ENCODE measurements around the gene MYH8.

MYH8 gene

DNA sequence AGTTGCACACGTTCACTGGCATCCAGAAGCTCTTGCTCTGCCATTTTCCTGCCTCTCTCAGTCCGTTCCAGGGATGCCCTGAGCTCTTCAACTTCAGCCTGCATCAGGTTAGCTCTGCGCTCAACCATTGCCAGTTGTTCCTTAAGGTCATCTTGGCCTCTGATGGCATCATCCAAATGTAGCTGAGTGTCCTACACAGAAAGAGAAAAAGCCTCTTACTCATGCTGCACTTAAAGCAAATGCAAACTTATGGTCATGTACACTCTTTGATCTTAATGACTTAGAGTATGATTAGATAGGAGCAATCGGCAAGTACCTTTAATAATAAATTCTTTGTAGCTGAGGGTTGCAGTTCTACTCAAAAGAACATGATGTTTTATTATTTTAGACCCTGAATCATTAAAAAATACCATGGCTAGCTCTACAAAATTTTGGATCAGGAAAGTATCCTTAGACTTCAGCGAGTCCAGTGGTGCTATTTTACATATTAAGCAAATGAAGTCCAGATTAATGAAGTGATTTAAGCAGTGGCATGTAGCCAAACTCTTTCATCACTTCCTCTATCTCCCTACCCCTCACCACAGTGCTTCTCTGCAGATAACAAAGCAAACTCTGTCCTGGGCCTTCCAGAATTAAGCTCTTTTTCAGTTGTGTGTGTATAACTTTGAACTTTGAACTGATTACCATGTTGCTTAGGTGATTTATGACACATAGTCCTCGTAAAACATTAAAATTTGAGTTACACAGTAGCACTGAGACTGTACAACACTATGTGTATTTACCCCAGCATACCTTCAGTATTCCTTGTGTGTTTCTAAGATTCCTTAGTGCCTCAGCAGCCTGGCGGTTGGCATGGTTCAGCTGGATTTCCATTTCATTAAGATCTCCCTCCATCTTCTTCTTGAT lies 25.5 kb upstream of the MYH8 start:
- TF ChIP-seq, protein P1, sequence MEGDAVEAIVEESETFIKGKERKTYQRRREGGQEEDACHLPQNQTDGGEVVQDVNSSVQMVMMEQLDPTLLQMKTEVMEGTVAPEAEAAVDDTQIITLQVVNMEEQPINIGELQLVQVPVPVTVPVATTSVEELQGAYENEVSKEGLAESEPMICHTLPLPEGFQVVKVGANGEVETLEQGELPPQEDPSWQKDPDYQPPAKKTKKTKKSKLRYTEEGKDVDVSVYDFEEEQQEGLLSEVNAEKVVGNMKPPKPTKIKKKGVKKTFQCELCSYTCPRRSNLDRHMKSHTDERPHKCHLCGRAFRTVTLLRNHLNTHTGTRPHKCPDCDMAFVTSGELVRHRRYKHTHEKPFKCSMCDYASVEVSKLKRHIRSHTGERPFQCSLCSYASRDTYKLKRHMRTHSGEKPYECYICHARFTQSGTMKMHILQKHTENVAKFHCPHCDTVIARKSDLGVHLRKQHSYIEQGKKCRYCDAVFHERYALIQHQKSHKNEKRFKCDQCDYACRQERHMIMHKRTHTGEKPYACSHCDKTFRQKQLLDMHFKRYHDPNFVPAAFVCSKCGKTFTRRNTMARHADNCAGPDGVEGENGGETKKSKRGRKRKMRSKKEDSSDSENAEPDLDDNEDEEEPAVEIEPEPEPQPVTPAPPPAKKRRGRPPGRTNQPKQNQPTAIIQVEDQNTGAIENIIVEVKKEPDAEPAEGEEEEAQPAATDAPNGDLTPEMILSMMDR (conservative IDR thresholded peaks at IDR 0.05; ENCODE audit: low read depth, low read length), result no peak
- DNase-seq (ENCODE audit: low read depth), result no peak
- H3K4me3 ChIP-seq (ENCODE audit: low read length), result no peak overlapping the region

DNA sequence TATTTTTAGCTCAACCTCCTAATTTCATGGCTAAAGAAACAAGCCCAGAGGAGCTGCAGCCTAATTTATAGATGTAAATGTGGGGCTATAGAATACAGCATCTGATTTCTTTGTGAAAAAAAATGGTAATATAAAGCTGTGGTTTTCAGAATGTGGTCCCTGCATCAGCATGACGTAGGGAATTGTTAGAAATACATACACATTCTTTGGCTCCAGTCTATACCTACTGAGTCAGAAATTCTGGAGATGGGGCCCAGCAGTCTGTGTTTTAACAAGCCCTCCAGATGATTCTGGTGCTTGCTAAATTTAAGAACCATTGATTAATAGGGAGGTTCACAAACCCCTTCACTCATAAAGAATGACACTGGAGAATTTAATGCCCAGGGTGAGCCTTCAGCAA lies 18.1 kb upstream of the MYH8 start:
- H3K4me3 ChIP-seq (ENCODE audit: low read length), result no peak overlapping the region
- no peak for DNase-seq (ENCODE audit: low read depth)
- TF ChIP-seq, protein P1 (conservative IDR thresholded peaks at IDR 0.05; ENCODE audit: low read depth, low read length), result no peak

DNA sequence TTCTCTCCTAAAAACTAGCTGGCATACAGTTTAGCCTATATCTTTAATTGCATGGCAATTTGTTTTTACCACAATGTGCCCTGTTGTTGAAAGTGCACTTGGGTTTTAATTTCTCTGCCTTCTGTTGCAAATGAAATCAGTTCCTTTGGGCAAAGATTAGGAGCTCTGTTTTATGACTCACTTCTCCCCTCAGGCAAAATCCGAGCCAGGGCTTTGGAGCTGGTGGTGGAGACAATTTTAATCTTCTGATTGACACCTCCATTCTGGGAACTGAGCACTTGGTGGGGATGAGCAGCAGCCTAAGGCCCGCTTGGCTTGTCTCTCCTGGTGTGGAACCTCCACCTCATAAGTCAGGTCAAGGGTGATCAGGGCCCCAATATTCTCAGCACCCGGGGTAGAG lies 13.3 kb upstream of the MYH8 start:
- H3K4me3 ChIP-seq (ENCODE audit: low read length), result no peak overlapping the region
- TF ChIP-seq, protein P1 (conservative IDR thresholded peaks at IDR 0.05; ENCODE audit: low read depth, low read length), result no peak
- no peak for DNase-seq (ENCODE audit: low read depth)

DNA sequence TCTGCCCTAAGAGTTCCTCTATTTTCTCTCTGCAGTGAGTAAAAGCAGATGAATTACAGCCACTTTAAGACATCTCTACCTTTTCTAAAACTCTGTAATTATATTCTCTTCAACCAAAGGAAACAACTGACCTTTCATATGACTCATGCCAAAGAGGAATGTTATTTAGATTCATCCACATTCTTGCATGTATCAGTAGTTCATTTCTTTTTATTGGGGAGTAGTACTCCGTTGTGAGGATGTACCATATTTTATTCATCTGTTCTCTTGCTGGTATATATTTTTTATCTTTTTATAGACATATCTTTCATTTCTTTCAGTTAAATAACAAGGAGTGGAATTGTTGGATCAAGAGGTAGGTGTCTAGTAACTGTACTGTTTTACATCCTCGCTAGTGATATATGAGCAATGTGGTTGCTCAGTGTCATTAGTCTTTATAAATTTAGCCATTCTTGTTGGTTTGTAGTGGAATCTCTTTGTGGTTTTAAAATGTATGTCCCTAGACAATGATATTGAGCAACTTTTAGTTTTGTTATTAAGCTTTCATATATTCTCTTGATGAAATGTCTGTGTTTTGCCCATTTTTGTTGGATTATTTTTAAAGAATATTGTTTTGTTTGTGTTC lies 7.8 kb upstream of the MYH8 start:
- no peak for DNase-seq (ENCODE audit: low read depth)
- no peak overlapping the region for H3K4me3 ChIP-seq (ENCODE audit: low read length)
- TF ChIP-seq, protein P1 (conservative IDR thresholded peaks at IDR 0.05; ENCODE audit: low read depth, low read length), result no peak

DNA sequence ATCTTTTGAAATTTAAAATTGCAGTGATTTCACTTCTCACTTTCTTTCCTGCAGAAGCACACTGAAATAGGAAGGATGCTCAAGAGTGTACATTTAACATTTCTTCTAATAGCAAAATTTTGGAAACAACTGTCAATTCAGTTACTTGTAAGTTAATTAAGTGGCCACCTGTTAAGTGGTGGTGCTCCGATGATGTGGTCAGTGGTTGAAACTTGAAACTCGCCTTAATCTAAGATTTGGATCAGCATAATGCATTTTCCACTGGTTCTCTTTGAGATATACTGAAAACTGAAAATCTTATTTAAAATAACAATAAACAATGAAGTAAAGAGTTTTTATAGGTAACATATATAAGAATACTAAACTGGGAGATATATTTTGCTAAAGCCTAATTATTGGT lies 7.0 kb upstream of the MYH8 start:
- DNase-seq (ENCODE audit: low read depth), result no peak
- H3K4me3 ChIP-seq (ENCODE audit: low read length), result no peak overlapping the region

DNA sequence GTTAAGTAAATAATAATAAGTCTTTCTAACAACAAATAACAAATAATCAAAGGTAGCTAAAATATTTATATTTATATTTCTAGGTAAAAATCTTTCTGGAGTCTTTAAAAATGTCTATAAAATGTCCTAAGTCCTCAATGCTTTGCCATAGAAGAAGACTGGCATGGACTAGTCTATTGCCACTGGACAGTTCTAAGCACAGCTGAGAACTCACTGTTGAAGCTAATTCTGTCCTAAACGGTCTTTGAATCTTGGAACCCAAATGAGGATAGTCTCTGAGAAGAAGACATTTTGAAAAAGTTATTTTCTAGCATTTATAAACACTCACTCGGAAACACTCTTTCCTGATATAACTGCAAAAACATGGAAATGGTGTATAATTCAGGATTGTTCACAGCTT lies 539 bp downstream of the MYH8 start:
- DNase-seq (ENCODE audit: low read depth), result no peak
- no peak overlapping the region for H3K4me3 ChIP-seq (ENCODE audit: low read length)
- TF ChIP-seq, protein P1 (conservative IDR thresholded peaks at IDR 0.05; ENCODE audit: low read depth, low read length), result no peak

More for the DNA sequence above, 7.0 kb upstream of the MYH8 start:
- TF ChIP-seq, protein P1 (conservative IDR thresholded peaks at IDR 0.05; ENCODE audit: low read depth, low read length), result no peak

DNA sequence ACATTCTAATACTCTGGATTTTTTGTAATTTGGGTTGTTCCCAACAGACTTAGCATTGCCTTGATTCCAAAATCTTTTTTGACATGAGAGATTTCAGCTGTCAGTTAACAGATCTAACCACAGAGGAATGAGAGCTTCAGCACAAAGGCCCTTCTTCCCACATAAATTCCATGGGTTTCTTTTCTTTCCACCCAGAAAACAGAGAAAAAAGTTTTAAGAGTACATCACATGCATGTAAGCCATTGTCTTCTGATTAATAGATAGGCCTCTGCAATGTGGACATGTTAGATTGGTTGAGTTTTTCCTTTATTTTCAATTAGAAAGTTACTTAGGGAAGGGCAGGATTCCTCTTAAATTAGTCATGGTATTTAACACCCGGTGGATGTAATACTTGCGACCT lies 939 bp downstream of the MYH8 start:
- no peak overlapping the region for H3K4me3 ChIP-seq (ENCODE audit: low read length)
- no peak for DNase-seq (ENCODE audit: low read depth)
- TF ChIP-seq, protein P1 (conservative IDR thresholded peaks at IDR 0.05; ENCODE audit: low read depth, low read length), result no peak
